GM12878 (cell line): ENCODE measurements around the gene MYO10. TPM values are rescaled to one million over a fixed set of nuclear protein-coding genes. Genes with fewer than 3 reads are reported as not detected.

Experiments
- ATAC-seq: fragments of 200-7000 bp; cut with Tn5 transposase; 3 replicates; pipeline ENCODE4 v1.9.1; 2020; ENCODE audit warnings: mild to moderate bottlenecking, moderate library complexity
- BruUV-seq: library from RNA; stranded (reverse); fragments of 400-500 nt; replicated peaks from 2 replicates; lab custom pipeline; 2021; lab: Mats Ljungman, UMichigan
- CTCF ChIA-PET: fragments of 300-600 bp; sonication (Branson Sonifier 250); formaldehyde crosslinking; extraction: SDS; loops from one replicate; lab custom pipeline; 2021; ENCODE audit warnings: inconsistent platforms; lab: Yijun Ruan, JAX
- POLR2A ChIA-PET: fragments of 350-600 bp; formaldehyde crosslinking; extraction: SDS; loops from one replicate; lab custom pipeline; 2021; ENCODE audit warnings: inconsistent platforms; lab: Charles Lee
- RAD21 ChIA-PET: fragments of 300-600 bp; sonication (Branson Sonifier 250); formaldehyde crosslinking; loops from one replicate; lab custom pipeline; 2023; ENCODE audit warnings: antibody characterized with exemption; ENCODE audit not compliant: unreplicated experiment; lab: Charles Lee
- SMC1A ChIA-PET: fragments of 300-600 bp; sonication (Branson Sonifier 250); formaldehyde crosslinking; loops from one replicate; lab custom pipeline; 2023; ENCODE audit not compliant: unreplicated experiment, uncharacterized antibody; lab: Charles Lee
- DNase-seq: peaks from one replicate; pipeline ENCODE4 v3.0.0-alpha.2; 2011; ENCODE audit warnings: low read depth, low spot score
- FAIRE-seq: peaks from 3 replicates; lab custom pipeline; 2011; peaks lifted over from hg19 to GRCh38; lab: Jason Lieb, UNC
- H2AFZ ChIP-seq: 2 replicates; pipeline ENCODE4 v1.6.0; 2011; ENCODE audit warnings: low read depth, low read length, control low read depth; ENCODE audit not compliant: control insufficient read depth
- H3K27ac ChIP-seq: 2 replicates; pipeline ENCODE4 v1.5.1; 2011; ENCODE audit warnings: control low read depth; ENCODE audit not compliant: control insufficient read depth, insufficient read depth
- H3K27me3 ChIP-seq, 2 experiments: replicated peaks in 1 of 2; 2 replicates each; pipeline versions ENCODE4 v1.6.0 to v1.6.1; 2011; ENCODE audit warnings: low read length in 1 of 2; ENCODE audit not compliant: control insufficient read depth in 2 of 2, insufficient read depth in 2 of 2
- H3K36me3 ChIP-seq, 2 experiments: 2 replicates each; pipeline ENCODE4 v1.5.1; 2011; ENCODE audit warnings: low read length in 1 of 2; ENCODE audit not compliant: control insufficient read depth in 2 of 2, insufficient read depth in 2 of 2
- H3K4me1 ChIP-seq: 2 replicates; pipeline ENCODE4 v1.6.1; 2011; ENCODE audit warnings: mild to moderate bottlenecking, low read length, moderate library complexity, mixed read lengths; ENCODE audit not compliant: control insufficient read depth, insufficient read depth
- H3K4me2 ChIP-seq: 2 replicates; pipeline ENCODE4 v1.6.0; 2011; ENCODE audit warnings: control low read depth; ENCODE audit not compliant: control insufficient read depth, insufficient read depth
- H3K4me3 ChIP-seq: fragments of 200-600 bp; sonication (generic); 2 replicates; pipeline ENCODE4 v1.5.1; 2016
- H3K79me2 ChIP-seq: 2 replicates; pipeline ENCODE4 v1.6.0; 2011; ENCODE audit warnings: low read length; ENCODE audit not compliant: control insufficient read depth, insufficient read depth
- H3K9ac ChIP-seq: 2 replicates; pipeline ENCODE4 v1.8.0; 2011; ENCODE audit warnings: low read length, control low read depth, mixed read lengths; ENCODE audit not compliant: control insufficient read depth, insufficient read depth
- H3K9me3 ChIP-seq: replicated peaks from 3 replicates; pipeline ENCODE4 v1.5.1; 2011; ENCODE audit warnings: mild to moderate bottlenecking, low read length; ENCODE audit not compliant: control insufficient read depth, insufficient read depth
- H4K20me1 ChIP-seq: 2 replicates; pipeline ENCODE4 v1.6.0; 2011; ENCODE audit not compliant: control insufficient read depth, insufficient read depth
- CREB1 ChIP-seq: IDR thresholded peaks from 2 replicates; pipeline ENCODE4 v1.6.1; 2012; ENCODE audit warnings: low read depth, mild to moderate bottlenecking, inconsistent platforms
- EZH2 ChIP-seq: IDR thresholded peaks from 2 replicates; pipeline ENCODE4 v1.6.1; 2012; ENCODE audit warnings: low read depth, mild to moderate bottlenecking, control low read depth, inconsistent platforms, low read length, borderline replicate concordance; ENCODE audit not compliant: control insufficient read depth
- GATAD2B ChIP-seq: fragments of 450-650 bp; conservative IDR thresholded peaks from 2 replicates; pipeline ENCODE4 v1.6.1; 2017; ENCODE audit warnings: low read depth, mild to moderate bottlenecking, moderate library complexity
- JUND ChIP-seq: IDR thresholded peaks from 2 replicates; pipeline ENCODE4 v1.6.1; 2012; ENCODE audit warnings: low read depth, mild to moderate bottlenecking, low read length, improper control_type of control experiment, moderate library complexity
- KAT2A ChIP-seq: conservative IDR thresholded peaks from 2 replicates; pipeline ENCODE4 v1.6.1; 2011; ENCODE audit warnings: low read depth, low read length; ENCODE audit not compliant: control insufficient read depth
- RBBP5 ChIP-seq: fragments of 200-600 bp; sonication (generic); conservative IDR thresholded peaks from 2 replicates; pipeline ENCODE4 v1.6.1; 2016
- SMAD5 ChIP-seq: IDR thresholded peaks from 2 replicates; pipeline ENCODE4 v1.6.1; 2016; ENCODE audit warnings: antibody characterized with exemption, low read depth
- TAF1 ChIP-seq: IDR thresholded peaks from 2 replicates; pipeline ENCODE4 v1.6.1; 2011; ENCODE audit warnings: mild to moderate bottlenecking, low read depth, low read length, borderline replicate concordance
- TBL1XR1 ChIP-seq: IDR thresholded peaks from 2 replicates; pipeline ENCODE4 v1.6.1; 2012; ENCODE audit warnings: low read depth, low read length, improper control_type of control experiment
- TCF3 ChIP-seq: IDR thresholded peaks from 2 replicates; pipeline ENCODE4 v1.6.1; 2012; ENCODE audit warnings: low read depth, mild to moderate bottlenecking, low read length, borderline replicate concordance; ENCODE audit not compliant: insufficient read depth
- YY1 ChIP-seq: IDR thresholded peaks from 2 replicates; pipeline ENCODE4 v1.6.1; 2011; ENCODE audit warnings: low read depth, mild to moderate bottlenecking, low read length
- WGBS: methylation state at CpG from one replicate; pipeline ENCODE4 v1.1.6; 2016; ENCODE audit warnings: low lambda C conversion rate; ENCODE audit not compliant: insufficient replicate concordance, insufficient coverage; ENCODE audit errors: missing lambda C conversion rate; 5-methylcytosine and 5-hydroxymethylcytosine counted together
- in situ Hi-C: fragments of 300-500 bp; cut with MboI; formaldehyde crosslinking; loops from 9 replicates; pipeline ENCODE4 v1.14.3; 2018; ENCODE audit warnings: mixed read lengths
- intact Hi-C: fragments of 100-400 bp; cut with micrococcal nuclease; formaldehyde crosslinking; loops from one replicate; pipeline ENCODE4 v1.14.2; 2022; ENCODE audit not compliant: unreplicated experiment
- polyA plus RNA-seq, 11 experiments: library from polyadenylated mRNA; depleted of rRNA in 4 of 11; unstranded in 6 of 11; stranded (reverse) in 5 of 11; fragments of >200 nt; fragmentation: Nextera tagmentation in 4 of 11; fragmentation: Illumina TruSeq in 1 of 11; extraction: Ambion mirVana in 4 of 11; extraction: Trizol in 1 of 11; gene quantifications; 1 replicate in 1 of 11; 2 replicates in 10 of 11; pipeline versions ENCODE4 v1.2.1 to v1.2.3, GENCODE V29; 2011 to 2016; ENCODE audit warnings: inconsistent platforms in 2 of 11, missing spikeins in 2 of 11, low read depth in 1 of 11
- total RNA-seq, 4 experiments: library from RNA; depleted of rRNA in 3 of 4; stranded (reverse); fragments of >200 nt in 3 of 4; fragmentation: Illumina TruSeq in 1 of 4; extraction: Trizol in 1 of 4; gene quantifications; 2 replicates each; pipeline versions ENCODE4 v1.2.1 to v1.2.3, GENCODE V29; 2013 to 2021
- TF ChIP-seq, protein P1 (sequence below): IDR thresholded peaks from 2 replicates; pipeline ENCODE4 v1.6.1; 2012; ENCODE audit warnings: mild to moderate bottlenecking, low read depth, low read length
- TF ChIP-seq, protein P2 (sequence below), 3 experiments: IDR thresholded peaks in 2 of 3; conservative IDR thresholded peaks in 1 of 3; 2 replicates each; pipeline ENCODE4 v1.5.1; 2011; ENCODE audit warnings: low read depth in 3 of 3, low read length in 3 of 3, mild to moderate bottlenecking in 3 of 3, control low read depth in 2 of 3, moderate library complexity in 2 of 3, inconsistent platforms in 1 of 3, mixed read lengths in 1 of 3; ENCODE audit not compliant: control insufficient read depth in 2 of 3, insufficient read depth in 1 of 3; ENCODE audit errors: extremely low read depth in 1 of 3
- TF ChIP-seq, protein P3 (sequence below): fragments of 450-650 bp; formaldehyde crosslinking; IDR thresholded peaks from 2 replicates; pipeline ENCODE4 v1.4.0; 2022; ENCODE audit warnings: mild to moderate bottlenecking, moderate library complexity

MYO10 gene
- total and polyA plus RNA-seq, 10 of the 15 experiments (the other 5 are each of a cell fraction or from before 2014, with no cell fraction given): 0.02 to 0.77 (median 0.17) TPM

DNA sequence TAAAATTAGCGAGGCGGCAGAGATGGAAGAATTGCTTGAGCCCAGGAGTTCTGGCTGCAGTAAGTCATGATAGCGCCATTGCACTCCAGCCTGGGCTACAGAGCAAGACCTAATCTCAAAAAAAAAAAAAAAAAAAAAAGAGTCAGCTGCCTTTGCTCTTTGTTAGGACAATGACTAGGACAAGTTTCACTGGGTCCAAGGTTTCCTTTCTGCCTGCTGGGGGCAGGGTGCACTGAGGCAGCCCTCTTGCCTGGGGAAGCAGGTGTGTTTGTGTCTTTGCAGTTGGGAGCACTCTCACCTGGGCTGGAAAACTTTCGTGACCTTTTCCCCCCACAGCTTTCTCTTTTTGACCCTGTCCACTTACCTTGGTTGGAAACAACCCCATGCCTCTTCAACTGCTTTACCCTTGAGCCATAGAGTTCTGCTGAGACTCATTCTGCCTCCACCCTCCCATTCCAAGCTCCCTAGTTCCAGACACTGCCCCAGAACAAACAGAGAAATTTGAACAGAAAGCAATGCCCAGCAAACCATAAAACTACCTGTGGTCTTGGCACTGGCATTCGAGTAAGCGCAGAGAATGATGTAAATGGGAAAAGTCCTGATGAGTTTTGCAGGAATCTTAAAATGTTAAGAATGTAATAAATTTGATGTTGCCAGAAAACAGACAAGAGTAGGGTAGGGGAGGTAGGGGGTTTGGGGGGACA is 17.0 kb upstream of the MYO10 start (continued):
- TF ChIP-seq, protein P1, sequence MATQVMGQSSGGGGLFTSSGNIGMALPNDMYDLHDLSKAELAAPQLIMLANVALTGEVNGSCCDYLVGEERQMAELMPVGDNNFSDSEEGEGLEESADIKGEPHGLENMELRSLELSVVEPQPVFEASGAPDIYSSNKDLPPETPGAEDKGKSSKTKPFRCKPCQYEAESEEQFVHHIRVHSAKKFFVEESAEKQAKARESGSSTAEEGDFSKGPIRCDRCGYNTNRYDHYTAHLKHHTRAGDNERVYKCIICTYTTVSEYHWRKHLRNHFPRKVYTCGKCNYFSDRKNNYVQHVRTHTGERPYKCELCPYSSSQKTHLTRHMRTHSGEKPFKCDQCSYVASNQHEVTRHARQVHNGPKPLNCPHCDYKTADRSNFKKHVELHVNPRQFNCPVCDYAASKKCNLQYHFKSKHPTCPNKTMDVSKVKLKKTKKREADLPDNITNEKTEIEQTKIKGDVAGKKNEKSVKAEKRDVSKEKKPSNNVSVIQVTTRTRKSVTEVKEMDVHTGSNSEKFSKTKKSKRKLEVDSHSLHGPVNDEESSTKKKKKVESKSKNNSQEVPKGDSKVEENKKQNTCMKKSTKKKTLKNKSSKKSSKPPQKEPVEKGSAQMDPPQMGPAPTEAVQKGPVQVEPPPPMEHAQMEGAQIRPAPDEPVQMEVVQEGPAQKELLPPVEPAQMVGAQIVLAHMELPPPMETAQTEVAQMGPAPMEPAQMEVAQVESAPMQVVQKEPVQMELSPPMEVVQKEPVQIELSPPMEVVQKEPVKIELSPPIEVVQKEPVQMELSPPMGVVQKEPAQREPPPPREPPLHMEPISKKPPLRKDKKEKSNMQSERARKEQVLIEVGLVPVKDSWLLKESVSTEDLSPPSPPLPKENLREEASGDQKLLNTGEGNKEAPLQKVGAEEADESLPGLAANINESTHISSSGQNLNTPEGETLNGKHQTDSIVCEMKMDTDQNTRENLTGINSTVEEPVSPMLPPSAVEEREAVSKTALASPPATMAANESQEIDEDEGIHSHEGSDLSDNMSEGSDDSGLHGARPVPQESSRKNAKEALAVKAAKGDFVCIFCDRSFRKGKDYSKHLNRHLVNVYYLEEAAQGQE: no peak

DNA sequence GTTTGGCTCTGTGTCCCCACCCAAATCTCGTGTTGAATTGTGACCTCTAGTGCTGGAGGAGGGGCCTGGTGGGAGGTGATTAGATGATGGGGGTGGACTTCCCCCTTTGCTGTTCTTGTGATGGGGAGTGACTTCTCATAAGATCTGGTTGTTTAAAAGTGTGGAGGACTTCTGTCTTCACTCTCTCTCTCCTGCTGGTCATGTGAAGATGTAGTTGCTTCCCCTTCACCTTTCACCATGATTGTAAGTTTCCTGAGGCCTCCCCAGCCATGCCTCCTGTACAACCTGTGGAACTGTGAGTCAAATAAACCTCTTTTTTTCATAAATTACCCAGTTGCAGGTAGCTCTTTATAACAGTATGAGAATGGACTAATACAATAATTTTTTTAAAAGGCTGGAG is 10.6 kb upstream of the MYO10 start:
- no peak overlapping the region for H3K4me2 ChIP-seq
- TF ChIP-seq, protein P2, sequence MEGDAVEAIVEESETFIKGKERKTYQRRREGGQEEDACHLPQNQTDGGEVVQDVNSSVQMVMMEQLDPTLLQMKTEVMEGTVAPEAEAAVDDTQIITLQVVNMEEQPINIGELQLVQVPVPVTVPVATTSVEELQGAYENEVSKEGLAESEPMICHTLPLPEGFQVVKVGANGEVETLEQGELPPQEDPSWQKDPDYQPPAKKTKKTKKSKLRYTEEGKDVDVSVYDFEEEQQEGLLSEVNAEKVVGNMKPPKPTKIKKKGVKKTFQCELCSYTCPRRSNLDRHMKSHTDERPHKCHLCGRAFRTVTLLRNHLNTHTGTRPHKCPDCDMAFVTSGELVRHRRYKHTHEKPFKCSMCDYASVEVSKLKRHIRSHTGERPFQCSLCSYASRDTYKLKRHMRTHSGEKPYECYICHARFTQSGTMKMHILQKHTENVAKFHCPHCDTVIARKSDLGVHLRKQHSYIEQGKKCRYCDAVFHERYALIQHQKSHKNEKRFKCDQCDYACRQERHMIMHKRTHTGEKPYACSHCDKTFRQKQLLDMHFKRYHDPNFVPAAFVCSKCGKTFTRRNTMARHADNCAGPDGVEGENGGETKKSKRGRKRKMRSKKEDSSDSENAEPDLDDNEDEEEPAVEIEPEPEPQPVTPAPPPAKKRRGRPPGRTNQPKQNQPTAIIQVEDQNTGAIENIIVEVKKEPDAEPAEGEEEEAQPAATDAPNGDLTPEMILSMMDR (IDR thresholded peaks at IDR 0.05 in 2 of 3, conservative IDR thresholded peaks at IDR 0.05 in 1 of 3; ENCODE audit: control insufficient read depth in 2 of 3, extremely low read depth in 1 of 3, insufficient read depth in 1 of 3, low read depth in 3 of 3, low read length in 3 of 3): no peak
- no peak for TF ChIP-seq JUND
- TF ChIP-seq, protein P3, sequence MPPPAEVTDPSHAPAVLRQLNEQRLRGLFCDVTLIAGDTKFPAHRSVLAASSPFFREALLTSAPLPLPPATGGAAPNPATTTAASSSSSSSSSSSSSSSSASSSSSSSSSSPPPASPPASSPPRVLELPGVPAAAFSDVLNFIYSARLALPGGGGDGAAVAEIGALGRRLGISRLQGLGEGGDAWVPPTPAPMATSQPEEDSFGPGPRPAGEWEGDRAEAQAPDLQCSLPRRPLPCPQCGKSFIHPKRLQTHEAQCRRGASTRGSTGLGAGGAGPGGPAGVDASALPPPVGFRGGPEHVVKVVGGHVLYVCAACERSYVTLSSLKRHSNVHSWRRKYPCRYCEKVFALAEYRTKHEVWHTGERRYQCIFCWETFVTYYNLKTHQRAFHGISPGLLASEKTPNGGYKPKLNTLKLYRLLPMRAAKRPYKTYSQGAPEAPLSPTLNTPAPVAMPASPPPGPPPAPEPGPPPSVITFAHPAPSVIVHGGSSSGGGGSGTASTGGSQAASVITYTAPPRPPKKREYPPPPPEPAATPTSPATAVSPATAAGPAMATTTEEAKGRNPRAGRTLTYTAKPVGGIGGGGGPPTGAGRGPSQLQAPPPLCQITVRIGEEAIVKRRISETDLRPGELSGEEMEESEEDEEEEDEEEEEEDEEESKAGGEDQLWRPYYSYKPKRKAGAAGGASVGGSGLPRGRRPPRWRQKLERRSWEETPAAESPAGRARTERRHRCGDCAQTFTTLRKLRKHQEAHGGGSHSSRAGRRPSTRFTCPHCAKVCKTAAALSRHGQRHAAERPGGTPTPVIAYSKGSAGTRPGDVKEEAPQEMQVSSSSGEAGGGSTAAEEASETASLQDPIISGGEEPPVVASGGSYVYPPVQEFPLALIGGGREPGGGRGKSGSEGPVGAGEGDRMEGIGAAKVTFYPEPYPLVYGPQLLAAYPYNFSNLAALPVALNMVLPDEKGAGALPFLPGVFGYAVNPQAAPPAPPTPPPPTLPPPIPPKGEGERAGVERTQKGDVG: no peak
- TF ChIP-seq TCF3: no peak
- no peak for TF ChIP-seq TBL1XR1
- TF ChIP-seq GATAD2B: no peak
- TF ChIP-seq EZH2: no peak
- no peak for TF ChIP-seq RBBP5
- TF ChIP-seq SMAD5: no peak
- TF ChIP-seq KAT2A: no peak
- TF ChIP-seq TAF1: no peak
- no peak for TF ChIP-seq CREB1
- no peak for TF ChIP-seq YY1

More for the DNA sequence above, 10.6 kb upstream of the MYO10 start:
- ChIA-PET POLR2A (no interaction called here), RAD21 (no interaction called here), CTCF (no interaction called here), SMC1A (no interaction called here)
- Histone ChIP-seq H3K4me1 (no peaks in the 10 kb centered on the region), H3K79me2 (no peaks in the 10 kb centered on the region), H3K9ac (no peak overlapping the region), H3K27ac (no peak overlapping the region), H3K36me3 (no peaks in the 10 kb centered on the region), H4K20me1 (no peaks in the 10 kb centered on the region), H3K4me3 (no peak overlapping the region), H3K9me3 (no peaks in the 10 kb centered on the region), H3K27me3 (no peaks in the 10 kb centered on the region), H2AFZ (no peak overlapping the region)
- no TSS peak for BruUV-seq
- intact Hi-C loops: no loop called here
- in situ Hi-C loops: no loop called here
- ATAC-seq: no peak
- no peak for FAIRE-seq
- 0% methylated on average over 1 of the region's 1 CpG for WGBS
- DNase-seq: no peak
